ENCODE results near the gene RALGPS1.

RALGPS1 gene

DNA sequence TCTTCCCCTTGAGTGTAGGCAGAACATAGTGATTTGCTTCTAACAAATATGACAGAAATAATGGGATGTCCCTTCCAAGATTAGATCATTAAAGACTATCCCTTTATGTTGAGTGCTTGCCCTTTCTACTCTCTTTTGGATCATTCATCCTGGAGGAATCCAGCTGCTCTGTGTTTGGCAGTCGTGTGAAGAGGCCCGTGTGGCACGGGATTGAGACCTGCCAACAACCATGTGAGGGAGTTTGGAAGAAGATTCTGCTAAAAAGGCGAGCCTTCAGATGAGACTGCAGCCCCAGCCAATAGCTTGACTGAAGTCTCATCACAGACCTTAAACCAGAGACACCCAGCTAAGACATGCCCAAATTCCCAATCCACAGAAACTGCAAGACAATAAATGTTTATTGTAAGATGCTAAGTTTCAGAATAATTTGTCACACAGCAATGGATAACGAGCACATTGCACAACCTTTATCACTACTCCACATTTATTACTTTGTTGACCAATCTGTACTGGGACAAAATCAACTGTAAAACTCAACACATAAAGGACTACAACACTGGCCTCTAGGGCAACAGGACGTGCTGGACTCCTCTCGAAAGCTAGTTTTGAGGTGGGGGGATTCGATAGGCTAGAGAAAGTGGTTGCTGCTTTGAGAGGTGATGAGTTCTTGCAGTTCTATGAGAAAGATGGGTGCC is 165.0 kb downstream of the RALGPS1 start:
- DNase-seq (ENCODE audit: low read depth in 2 of 2), result no peak

DNA sequence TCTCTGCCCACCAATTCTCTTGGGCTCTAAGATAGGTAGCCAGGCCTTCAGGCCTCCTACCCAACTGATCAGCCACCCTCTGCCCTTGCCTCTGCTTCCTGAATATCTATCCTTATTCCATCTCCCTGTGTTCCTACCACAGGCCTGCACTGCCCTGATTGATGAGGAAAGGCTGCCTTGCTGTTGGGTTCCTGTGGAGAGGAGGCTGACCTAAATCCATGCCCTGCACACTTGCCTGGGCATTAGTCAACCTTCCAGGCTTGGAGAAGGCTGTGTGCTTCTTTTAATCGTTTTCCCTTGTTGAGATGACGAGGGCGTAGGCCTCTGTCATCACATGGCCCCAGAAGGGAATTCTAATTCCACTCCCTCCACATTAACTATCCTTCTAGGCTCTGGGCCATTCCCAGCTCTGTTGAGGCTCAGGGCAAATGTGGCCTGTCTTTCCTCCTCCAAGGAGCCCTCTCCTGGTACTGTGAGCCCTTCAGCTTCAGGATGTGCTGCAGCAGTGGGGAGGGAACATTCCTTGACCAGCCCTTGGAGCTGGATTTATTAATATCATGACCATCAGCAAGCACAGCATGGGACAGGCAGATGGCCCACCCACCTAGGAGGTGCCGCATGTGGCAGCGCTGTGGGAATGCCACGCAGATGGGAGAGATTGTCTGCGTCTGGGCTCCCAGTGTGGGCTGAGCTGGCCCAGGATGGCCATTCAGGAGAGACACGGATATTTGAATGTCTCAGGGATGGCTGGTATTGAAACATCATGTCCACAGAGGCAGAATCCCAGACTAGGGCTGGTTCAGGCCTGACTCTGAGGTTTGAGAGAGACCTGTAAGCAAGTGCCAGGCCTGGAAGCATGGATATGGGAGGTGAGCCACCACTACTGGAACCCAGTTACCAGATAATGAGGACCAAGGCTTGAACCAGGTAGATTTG is 166.9 kb downstream of the RALGPS1 start:
- DNase-seq (ENCODE audit: low read depth in 2 of 2), result no peak

DNA sequence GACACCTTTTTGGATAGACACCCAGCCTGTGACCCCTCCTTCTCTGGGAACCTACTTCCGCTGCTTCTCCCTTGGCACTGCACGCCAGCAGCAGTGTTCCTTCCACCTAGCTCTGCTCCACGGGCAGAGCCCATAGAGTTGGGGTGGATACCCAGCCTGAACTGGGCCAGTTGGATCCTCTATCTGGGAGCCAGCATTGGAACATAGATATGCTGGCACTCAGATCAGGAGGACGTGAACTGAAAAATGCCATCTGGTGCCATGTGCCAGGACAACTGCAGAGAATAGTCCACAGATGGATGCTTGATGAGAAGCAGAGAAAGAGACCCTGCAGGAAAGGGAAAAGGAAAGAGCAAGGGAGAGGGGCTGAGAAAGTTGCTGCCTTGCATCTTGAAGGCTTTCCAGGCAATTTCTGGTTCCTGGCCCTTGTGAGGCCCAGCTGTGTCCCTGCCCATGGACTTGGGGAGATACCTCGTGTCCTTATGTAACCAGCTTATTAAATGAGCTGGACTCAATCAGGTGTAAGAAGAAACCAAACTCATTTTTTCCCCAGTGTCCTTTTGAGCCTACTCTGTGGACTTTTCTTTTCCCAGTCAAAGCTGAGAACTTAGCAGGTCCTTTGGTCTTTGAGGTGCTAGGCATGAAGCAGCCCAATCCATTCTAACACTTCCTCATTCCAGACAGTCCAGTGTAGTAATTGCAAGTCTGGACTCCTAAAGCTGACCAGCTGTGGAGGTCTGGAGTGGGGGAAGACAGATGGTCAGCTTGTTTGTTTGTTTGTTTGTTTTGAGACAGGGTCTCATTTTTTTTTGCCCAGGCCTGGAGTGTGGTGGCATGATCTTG is 168.8 kb downstream of the RALGPS1 start:
- no peak for DNase-seq (ENCODE audit: low read depth in 2 of 2)

DNA sequence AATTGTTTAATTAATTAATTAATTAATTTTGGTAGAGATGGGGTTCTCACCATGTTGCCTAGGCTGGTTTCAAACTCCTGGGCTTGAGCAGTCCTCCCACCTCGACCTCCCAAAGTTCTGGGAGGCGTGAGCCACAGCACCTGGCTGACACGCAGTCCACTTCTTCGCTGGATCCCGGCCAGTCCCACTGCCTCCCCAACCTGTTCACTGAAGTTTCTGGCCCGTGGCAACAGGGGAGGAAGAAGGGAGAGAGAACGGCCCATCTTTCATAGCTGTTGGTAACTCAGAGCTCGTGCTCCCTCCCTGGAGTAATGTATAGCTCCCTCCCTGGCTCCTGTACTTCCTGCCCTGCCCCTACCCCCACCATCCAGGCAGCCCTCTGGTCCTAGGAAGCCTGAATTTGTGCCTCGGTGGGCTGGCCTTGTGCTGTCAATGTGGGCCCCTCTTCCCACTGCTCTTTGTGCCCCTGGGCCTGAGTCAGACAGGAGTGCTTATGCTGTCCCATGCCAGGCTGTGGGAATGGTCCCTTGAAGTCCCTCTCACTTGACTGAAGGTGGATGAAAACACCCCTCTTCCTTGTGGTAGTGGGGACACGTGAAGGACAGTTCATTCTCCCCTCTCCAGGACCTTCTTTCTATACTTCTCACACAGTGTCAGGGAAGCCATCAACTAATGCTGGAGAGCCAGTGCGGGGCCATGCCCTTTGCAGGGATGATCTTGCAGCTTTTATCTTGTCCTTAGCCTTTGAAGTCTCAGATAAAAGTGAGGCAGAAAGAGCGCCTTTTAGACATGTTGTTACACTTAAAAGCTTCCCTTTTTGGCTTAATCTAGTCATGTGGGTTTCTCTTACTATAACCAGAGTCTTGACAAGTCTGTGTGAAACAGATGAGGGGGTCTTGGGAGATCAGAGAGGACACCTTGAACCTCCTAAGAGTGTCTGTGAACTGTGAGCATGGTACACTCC is 169.8 kb downstream of the RALGPS1 start:
- DNase-seq (ENCODE audit: low read depth in 2 of 2), result no peak

DNA sequence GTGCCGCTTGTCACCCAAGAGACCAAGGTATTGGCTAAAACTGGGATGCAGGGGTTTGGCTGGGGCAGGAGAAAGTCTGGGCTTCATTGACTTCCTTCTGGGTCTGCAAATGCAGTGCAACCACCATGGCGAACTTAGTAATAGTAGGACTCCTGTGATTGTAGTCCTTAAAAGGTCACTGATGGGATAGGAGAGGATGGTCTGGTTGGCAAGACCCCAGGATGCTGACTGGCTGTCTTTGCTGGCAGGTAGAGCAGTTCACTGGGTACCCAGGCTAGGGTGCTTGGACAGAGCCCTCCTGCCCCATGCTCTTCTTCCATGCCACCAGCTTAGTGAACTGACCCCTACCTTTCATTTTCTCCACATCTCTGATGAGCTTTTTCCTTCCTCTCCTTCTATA is 170.6 kb downstream of the RALGPS1 start:
- no peak for DNase-seq (ENCODE audit: low read depth in 2 of 2)

DNA sequence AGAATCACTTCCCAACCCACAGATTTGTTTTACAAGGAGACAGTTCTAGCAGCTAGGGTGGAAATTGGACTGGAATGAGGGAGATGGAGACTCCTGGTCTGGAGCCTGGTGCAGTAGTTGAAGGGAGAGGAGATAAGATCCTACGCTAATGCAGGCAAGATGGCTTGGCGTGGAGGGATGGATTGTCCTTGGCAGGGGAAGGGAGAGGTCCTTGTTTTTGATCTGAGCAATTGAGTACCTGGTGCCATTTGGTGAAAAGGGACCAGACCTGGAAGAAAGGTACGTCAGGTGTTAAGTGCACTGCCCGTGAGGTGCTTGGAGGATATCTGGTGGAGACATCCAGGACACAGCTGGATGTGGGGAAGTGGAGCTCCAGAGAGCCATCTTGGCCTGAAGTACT is 172.2 kb downstream of the RALGPS1 start:
- no peak for DNase-seq (ENCODE audit: low read depth in 2 of 2)

DNA sequence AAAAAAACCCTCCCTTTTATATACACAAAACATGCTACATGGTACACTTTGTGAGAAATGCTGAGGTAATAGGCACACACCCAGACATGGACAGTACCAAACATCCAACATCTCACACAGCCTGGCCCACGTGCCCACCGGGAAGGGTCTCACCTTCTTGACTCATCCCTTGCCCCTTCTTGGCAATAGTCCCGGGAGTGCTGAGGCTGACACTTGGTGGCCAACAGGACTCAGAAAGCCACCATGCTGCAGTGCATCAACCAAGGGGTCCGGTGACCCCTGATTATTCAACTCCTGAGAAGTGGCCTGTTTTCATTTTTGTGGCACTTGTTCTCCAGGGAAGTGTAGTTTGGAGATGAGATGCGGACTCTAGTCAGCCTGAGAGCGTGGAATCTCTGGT is 172.8 kb downstream of the RALGPS1 start:
- no peak for DNase-seq (ENCODE audit: low read depth in 2 of 2)

DNA sequence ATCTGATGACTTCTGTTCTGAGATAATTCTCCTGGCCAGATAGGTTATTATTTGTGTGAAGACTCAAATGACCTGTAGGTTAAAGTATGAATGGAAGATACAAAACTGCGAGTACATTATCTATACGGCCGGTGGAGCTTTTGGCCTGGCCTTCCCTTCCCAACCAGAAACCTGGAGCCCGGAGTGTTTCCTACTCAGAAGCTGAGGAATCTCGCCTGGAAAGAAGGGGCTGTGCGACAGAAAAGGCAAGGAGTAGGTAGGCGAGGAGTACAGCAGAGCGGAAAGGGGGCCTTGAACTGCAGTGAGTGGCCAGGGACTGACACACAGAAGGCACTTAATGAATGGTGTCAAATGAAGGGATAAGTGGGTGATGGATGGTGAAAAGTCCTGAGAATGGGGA is 173.3 kb downstream of the RALGPS1 start:
- no peak for DNase-seq (ENCODE audit: low read depth in 2 of 2)

DNA sequence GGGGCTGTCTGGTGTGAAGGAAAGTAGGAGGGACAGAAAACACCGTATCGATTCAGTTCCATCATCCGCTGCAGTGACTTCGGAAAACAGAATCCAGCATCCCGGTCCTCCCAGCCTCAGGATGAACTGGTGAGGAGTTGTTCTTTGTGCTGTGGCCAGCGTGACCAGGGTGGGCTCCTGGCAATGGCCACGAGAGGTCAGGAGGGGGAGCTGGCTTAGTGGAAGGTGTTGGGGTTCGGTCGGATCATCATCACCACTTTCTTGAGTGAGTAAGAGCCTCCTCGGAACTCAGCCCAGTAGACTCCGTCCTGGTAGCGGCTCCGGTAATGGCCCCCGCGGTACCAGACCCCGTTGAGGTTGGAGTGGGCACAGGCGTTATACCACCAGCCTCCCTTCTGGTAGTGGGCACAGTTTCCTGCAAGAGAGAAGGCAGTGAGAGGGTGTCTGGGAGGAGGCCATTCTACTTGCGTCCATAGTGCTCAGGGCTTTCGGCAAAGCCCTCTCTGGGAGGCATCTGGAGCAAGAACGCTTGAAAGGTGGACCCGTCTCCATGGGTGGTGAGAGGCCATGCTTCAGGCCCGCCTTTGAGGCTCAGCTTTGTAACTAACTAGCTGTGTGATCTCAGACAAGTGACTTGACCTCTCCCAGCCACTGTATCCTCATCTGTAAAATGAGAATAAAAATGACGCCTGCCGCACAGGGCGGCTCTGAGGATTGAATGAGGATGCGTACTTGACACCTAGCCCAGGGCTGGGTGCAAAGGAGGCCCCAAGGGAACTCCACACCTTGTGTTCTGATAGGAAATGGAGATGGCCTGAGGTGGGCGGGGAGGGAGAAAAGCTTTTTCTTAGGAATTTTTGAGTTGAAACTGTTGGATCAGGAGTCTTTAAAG is 174.4 kb downstream of the RALGPS1 start:
- no peak for DNase-seq (ENCODE audit: low read depth in 2 of 2)

DNA sequence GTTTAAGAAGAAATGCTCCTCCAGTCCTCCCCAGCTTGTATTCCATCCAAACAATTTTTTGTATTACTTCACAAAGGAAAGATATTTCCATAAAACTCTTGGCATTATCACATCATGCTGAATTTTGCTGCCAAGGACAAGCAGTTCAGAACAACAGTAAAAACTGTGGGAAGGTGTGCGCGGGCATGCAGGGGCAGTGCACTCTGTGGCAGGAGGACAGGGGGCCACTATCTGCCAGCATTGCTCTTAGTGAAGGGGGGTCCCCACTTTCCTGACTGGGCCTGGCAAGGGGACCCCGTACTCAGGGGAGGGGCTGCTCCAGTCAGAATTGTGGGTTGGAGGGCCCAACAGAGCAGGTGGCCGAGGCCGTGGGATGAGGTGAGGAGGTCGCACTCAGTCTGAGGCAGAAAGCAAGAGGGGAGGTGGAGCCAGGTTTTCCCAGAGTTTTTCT is 175.1 kb downstream of the RALGPS1 start:
- DNase-seq (ENCODE audit: low read depth in 2 of 2), result no peak

DNA sequence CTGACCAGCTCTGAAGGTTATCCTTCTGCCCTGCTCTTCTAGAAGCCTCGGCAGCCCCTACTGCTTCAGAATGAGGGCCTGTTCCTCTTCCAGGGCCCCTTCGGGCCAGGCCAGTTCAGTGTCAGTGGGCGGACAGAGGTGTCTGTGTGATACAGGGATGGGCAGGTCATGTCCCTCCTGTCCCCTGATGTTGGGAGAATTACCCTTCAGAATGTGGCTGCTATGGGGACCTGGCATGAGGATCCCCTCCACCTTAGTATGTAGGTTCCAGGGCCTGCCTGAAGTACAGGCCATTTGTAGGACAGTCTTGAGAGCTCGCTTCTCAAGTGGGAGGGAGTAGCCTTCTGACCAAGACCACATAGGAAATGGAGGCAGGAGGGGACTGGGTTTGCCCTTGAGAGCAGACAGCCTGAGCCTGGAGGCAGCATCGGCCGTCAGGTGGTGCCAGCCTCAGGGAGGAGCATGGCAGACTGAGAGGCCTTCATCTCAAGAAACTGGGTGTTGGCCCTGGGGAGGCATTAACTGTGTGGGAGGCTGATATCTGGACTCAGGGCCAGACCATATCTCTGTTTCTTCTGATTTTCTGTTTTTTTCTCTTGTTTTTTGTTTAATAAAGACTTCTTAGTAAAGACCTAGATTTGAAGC is 175.9 kb downstream of the RALGPS1 start:
- no peak for DNase-seq (ENCODE audit: low read depth in 2 of 2)

DNA sequence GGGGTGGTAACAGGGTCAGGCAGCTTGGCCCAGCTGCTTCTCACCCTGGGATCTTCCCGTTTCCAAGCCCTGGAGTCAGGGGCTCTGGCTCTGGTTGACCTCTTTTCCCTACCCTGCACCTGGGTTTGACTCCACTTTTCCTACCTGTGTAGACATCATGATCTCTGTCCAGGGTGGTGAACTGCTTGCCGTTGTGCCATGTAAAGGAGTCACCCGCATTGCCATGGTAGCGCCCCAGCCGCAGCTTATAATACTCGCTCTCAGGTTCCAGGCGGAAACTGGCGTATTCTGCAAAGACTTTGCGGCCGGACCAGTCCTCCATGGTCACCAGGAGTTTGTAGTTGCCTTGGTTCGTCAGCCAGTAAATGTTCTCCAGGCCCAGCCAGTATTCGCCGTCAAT is 176.9 kb downstream of the RALGPS1 start:
- DNase-seq (ENCODE audit: low read depth in 2 of 2), result no peak

DNA sequence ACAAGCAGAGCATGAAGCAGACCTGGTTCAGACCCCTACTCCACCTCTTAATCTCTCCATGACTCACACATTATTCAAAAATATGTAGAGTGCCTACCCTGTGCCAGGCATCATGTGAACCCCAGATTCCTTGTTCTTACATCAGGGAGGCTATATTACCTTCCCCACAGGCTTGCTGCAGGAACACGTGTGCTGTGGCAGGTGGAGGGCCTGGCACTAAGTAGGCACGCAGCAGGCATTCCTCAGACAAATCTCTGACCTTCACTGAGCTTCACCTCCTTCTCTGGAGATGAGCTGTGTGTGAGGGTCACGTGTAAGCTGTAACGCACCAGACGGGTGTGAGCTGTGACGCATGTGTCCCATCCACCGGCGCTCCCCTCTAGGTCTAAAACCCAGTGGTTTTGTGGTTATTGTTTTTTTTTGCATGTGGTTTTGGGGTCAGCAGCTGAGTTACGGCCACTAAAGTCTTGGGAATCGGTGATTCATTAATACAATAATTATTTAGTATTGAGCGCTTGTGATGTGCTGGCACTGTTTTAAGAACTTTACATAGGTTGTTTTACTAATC is 177.5 kb downstream of the RALGPS1 start:
- no peak for DNase-seq (ENCODE audit: low read depth in 2 of 2)

DNA sequence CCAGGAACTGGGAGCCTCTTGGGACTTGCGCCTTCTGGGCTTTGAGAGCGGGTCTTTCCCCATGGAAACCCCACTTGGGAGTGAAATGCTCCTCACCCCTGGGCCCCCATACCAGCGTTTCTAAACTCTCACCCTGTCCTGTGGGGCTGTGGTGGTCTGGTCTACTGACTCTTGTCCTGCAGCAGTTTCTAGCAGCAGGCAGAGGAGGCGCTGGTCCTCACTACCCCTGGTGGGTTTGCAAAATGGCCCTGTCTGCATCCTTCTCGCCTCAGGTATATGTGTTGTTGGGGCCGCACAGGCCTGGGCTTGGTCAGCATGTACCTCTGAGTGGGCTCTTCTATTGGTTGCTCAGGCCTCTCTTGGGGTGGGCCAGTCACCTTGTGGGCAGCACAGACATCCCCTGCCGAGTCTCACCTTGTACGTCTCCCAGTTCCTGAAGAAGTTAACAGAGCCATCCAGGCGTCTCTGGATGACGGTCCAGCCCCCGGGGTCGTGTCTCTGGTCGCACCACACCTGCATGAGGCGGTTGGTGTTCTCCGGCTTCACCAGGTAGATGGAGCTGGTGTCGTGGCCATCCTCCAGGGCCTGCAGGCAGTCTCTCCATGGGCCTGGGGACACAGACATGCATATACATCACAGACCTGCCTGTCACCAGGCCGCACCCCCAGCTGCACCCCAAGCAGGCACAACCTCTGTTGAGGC is 178.9 kb downstream of the RALGPS1 start:
- DNase-seq (ENCODE audit: low read depth in 2 of 2), result no peak

DNA sequence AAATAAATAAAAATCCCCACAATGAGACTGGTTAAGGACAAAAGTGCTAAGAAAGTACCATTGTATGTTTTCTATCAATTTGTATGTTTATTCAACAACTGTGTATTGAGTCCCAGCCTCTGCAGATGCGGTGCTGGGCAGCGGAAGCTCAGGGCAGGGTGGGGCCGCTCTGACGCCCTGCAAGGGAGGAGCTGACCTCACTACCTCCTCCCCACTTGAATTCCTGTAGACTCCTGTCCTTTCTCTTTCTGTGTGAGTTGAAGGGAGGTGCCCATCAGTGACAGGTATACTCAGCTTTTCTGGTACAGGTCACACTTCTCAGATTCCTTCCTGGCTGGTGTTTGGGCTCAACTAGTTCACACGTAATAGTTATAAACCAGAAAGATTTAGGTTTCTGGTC is 180.8 kb downstream of the RALGPS1 start:
- DNase-seq (ENCODE audit: low read depth in 2 of 2), result no peak

DNA sequence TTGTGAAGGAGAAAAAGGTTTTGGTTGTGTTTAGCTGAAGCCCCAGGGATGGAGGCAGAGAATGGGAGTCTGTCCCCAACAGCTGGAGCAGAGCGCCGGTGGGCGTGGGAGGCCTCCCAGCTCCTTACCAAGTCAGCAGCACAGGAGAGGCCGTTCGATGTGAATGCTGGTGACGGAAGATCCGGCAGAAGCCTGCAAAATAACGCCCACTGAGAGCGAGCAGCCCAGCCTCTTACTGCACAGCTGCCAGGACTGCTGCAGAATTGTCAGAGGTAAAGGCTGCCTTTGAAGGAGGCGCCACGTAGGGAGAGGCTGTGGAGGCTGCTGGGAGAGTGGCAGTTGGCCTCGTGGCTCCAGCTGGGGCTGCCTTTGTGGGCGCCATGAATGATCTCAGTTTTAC is 181.6 kb downstream of the RALGPS1 start:
- DNase-seq (ENCODE audit: low read depth in 2 of 2), result no peak

DNA sequence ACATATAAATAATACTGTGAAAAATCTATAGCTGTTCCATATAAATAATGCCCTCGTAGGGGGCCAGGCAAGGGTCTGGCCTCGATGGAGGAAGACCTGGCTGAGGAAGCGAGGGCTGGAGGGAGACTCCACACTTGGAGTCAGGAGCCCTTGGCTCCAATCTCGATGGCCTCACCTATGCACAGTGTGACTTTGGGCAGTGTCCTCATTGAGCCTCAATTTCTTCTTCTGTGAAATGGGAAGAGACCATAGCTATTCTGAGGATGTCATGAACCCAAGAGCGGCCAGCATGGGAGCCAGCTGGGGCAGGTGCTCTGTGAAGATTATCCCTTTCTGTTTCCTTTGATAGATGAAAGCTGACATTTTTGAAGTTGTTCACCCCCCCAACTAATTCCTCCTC is 183.1 kb downstream of the RALGPS1 start:
- no peak for DNase-seq (ENCODE audit: low read depth in 2 of 2)

DNA sequence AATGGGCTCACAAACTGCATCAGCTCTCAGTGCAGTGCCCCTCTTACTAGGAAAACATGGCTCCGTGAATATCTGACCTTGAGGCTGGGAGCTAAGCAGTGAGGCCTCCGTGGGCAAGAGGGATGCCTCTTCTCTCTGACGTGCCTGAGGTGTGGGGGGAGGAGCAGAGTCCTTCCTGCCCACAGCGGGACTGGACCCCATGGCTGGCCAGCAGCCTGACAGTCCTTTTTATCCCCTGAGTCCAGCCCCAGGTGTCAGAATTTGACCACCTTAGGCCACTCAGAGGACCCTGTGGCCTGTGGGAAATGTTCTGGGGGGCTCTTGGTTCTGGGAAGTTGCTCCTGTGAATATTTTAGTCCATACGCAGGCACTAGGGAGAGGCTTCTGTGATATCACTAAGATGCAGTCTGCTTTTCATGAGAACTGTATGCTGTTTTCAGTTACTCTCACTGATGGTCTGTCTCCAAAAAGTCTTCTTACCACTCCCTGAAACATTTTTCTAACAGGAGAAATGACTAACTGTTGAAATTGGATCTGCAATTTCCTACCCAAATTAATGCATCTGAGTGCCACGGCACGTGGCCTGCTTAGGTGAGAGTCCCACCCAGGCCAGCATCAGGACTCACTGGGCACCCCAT is 184.5 kb downstream of the RALGPS1 start:
- DNase-seq (ENCODE audit: low read depth in 2 of 2), result no peak
